ENCODE data around the gene LMNTD1.

Gene LMNTD1

DNA sequence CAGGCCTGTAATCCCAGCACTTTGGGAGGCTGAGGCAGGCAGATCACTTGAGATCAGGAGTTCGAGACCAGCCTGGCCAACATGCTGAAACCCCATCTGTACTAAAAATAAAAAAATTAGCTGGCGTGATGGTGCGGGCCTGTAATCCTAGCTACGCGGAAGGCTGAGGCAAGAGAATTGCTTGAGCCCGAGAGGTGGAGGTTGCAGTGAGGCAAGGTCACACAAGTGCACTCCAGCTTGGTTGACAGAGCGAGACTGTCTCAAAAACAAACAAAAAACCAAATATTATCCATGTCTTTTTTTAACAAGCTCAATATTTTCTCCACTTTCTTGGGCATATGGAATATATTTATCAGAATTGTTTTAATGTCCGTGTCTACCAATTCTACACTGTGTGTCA lies 89.6 kb downstream of the LMNTD1 start:
- Histone ChIP-seq H3K4me1 (ENCODE audit: control insufficient read depth, low read depth, low read length) (no peaks in the 10 kb centered on the region), H3K56ac (ENCODE audit: low read length) (no peak overlapping the region), H3K9ac (ENCODE audit: low read length) (no peak overlapping the region), H3K27ac (ENCODE audit: low read depth, low read length) (no peak overlapping the region), H2BK15ac (replicated peaks; ENCODE audit: low read depth) (no peak overlapping the region), H4K5ac (ENCODE audit: low read length) (no peak overlapping the region), H3K79me2 (ENCODE audit: control insufficient read depth, insufficient read depth, low read length) (no peaks in the 10 kb centered on the region), H3K4me3 (ENCODE audit: low read length) (no peak overlapping the region), H3K27me3 (ENCODE audit: insufficient read depth, low read length, poor library complexity) (no peaks in the 10 kb centered on the region), H3K36me3 (ENCODE audit: control insufficient read depth, insufficient read depth, low read length) (no peaks in the 10 kb centered on the region), H2BK5ac (ENCODE audit: low read length) (no peak overlapping the region), H2AK5ac (ENCODE audit: low read length) (no peak overlapping the region), H3K4ac (ENCODE audit: low read depth, low read length) (no peak overlapping the region), H2BK120ac (ENCODE audit: low read depth, low read length) (no peak overlapping the region), H4K8ac (ENCODE audit: low read depth, low read length) (no peak overlapping the region), H3K18ac (ENCODE audit: low read length) (no peak overlapping the region), H3K79me1 (ENCODE audit: low read length) (no peaks in the 10 kb centered on the region), H3K23ac (ENCODE audit: low read length) (no peak overlapping the region), H3K4me2 (ENCODE audit: low read length) (no peak overlapping the region)
- DNase-seq = no peak
- no CpG with 5 or more reads among the region's 8 CpGs for WGBS (ENCODE audit: extremely low coverage, insufficient coverage, low lambda C conversion rate)

DNA sequence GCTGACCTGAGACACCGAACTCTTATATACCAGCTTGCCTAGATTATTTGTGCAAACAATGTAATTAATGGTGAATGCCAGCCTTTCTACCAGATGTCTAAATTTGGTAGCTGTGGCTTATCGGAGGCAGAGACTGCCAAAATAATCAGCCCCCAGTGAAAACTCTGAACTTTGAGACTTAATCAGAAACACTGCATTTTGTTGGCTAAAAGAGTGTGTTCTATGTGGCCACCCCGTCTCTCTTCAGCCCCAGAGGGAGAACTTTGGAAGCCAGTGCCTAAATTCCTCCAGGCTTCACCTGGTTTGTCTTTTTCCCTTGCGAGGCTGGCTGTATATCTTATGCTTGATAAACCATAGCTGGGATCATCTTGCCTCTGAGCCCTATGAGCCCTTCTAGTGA lies 90.1 kb downstream of the LMNTD1 start:
- Histone ChIP-seq H3K4me2 (ENCODE audit: low read length) (no peak overlapping the region), H3K4ac (ENCODE audit: low read depth, low read length) (no peak overlapping the region), H3K4me1 (ENCODE audit: control insufficient read depth, low read depth, low read length) (no peaks in the 10 kb centered on the region), H2BK120ac (ENCODE audit: low read depth, low read length) (no peak overlapping the region), H3K79me2 (ENCODE audit: control insufficient read depth, insufficient read depth, low read length) (no peaks in the 10 kb centered on the region), H3K79me1 (ENCODE audit: low read length) (no peaks in the 10 kb centered on the region), H3K27me3 (ENCODE audit: insufficient read depth, low read length, poor library complexity) (no peaks in the 10 kb centered on the region), H3K23ac (ENCODE audit: low read length) (no peak overlapping the region), H2AK5ac (ENCODE audit: low read length) (no peak overlapping the region), H3K9ac (ENCODE audit: low read length) (no peak overlapping the region), H3K4me3 (ENCODE audit: low read length) (no peak overlapping the region), H3K56ac (ENCODE audit: low read length) (no peak overlapping the region), H2BK5ac (ENCODE audit: low read length) (no peak overlapping the region), H4K8ac (ENCODE audit: low read depth, low read length) (no peak overlapping the region), H4K5ac (ENCODE audit: low read length) (no peak overlapping the region), H3K27ac (ENCODE audit: low read depth, low read length) (no peak overlapping the region), H3K36me3 (ENCODE audit: control insufficient read depth, insufficient read depth, low read length) (no peaks in the 10 kb centered on the region), H2BK15ac (replicated peaks; ENCODE audit: low read depth) (no peak overlapping the region), H3K18ac (ENCODE audit: low read length) (no peak overlapping the region)
- no CpG with 5 or more reads among the region's 4 CpGs for WGBS (ENCODE audit: extremely low coverage, insufficient coverage, low lambda C conversion rate)
- DNase-seq = no peak

DNA sequence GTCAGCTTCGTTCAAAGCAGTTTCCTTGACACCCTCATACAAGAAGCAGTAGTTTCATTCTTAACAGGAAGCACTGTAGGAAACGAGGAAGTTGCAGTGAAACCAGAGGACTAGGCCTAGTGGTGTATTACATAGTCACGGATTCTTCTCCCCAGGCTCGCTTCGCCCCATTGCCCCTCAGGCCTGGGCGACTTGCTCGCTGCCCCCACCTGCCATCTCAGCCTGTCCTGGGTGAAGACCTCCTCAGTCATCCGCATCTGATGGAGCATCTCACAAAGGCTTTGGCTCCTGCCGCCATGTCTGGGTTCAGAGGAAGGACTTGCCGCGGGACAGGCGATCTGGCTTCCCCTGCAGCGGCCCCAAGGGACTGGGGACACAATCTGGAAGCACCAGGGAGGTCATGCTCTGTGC lies 93.5 kb downstream of the LMNTD1 start:
- no peak overlapping the region for H2BK15ac ChIP-seq (replicated peaks; ENCODE audit: low read depth)
- no peak for DNase-seq

DNA sequence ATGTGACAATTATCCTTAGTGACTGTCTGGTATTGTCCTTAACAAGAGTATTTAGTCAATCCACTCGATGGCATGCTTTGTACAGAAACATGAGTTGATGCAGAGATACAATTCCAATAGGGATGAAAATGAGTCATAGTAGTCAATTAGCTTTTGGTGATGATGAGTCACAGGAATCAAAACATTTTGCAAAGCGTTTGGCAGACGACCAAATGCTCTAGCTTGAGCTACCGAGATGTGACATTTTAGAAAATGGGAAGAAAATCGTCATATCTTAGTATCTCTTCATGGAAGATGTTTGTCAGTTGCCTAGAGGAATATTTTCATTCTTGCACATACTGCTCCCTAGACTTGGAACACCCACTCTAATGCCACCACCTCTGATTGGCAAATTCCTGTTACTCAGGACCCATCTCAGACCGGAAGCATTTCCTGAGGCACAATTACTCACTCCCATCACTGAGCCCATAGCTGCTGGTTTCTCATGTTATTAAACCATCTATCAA lies 95.0 kb downstream of the LMNTD1 start:
- Histone ChIP-seq H3K23ac (ENCODE audit: low read length) (no peak overlapping the region), H2BK120ac (ENCODE audit: low read depth, low read length) (no peak overlapping the region), H3K4me2 (ENCODE audit: low read length) (no peak overlapping the region), H3K27ac (ENCODE audit: low read depth, low read length) (no peak overlapping the region), H2BK5ac (ENCODE audit: low read length) (no peak overlapping the region), H3K36me3 (ENCODE audit: control insufficient read depth, insufficient read depth, low read length) (no peaks in the 10 kb centered on the region), H3K79me2 (ENCODE audit: control insufficient read depth, insufficient read depth, low read length) (no peaks in the 10 kb centered on the region), H2BK15ac (replicated peaks; ENCODE audit: low read depth) (no peak overlapping the region), H4K8ac (ENCODE audit: low read depth, low read length) (no peak overlapping the region), H3K56ac (ENCODE audit: low read length) (no peak overlapping the region), H3K4me1 (ENCODE audit: control insufficient read depth, low read depth, low read length) (no peaks in the 10 kb centered on the region), H3K18ac (ENCODE audit: low read length) (no peak overlapping the region), H3K4ac (ENCODE audit: low read depth, low read length) (no peak overlapping the region), H3K9ac (ENCODE audit: low read length) (no peak overlapping the region), H3K79me1 (ENCODE audit: low read length) (no peaks in the 10 kb centered on the region), H4K5ac (ENCODE audit: low read length) (no peak overlapping the region), H3K4me3 (ENCODE audit: low read length) (no peak overlapping the region), H2AK5ac (ENCODE audit: low read length) (no peak overlapping the region), H3K27me3 (ENCODE audit: insufficient read depth, low read length, poor library complexity) (no peaks in the 10 kb centered on the region)
- DNase-seq = no peak
- no CpG with 5 or more reads among the region's 6 CpGs for WGBS (ENCODE audit: extremely low coverage, insufficient coverage, low lambda C conversion rate)

More for the DNA sequence above, 93.5 kb downstream of the LMNTD1 start:
- Histone ChIP-seq H4K5ac (ENCODE audit: low read length) (no peak overlapping the region), H3K36me3 (ENCODE audit: control insufficient read depth, insufficient read depth, low read length) (no peaks in the 10 kb centered on the region), H3K27me3 (ENCODE audit: insufficient read depth, low read length, poor library complexity) (no peaks in the 10 kb centered on the region), H3K4ac (ENCODE audit: low read depth, low read length) (no peak overlapping the region), H3K27ac (ENCODE audit: low read depth, low read length) (no peak overlapping the region), H3K79me2 (ENCODE audit: control insufficient read depth, insufficient read depth, low read length) (no peaks in the 10 kb centered on the region), H3K79me1 (ENCODE audit: low read length) (no peaks in the 10 kb centered on the region), H3K4me1 (ENCODE audit: control insufficient read depth, low read depth, low read length) (no peaks in the 10 kb centered on the region), H2AK5ac (ENCODE audit: low read length) (no peak overlapping the region), H2BK120ac (ENCODE audit: low read depth, low read length) (no peak overlapping the region), H3K9ac (ENCODE audit: low read length) (no peak overlapping the region), H3K56ac (ENCODE audit: low read length) (no peak overlapping the region), H2BK5ac (ENCODE audit: low read length) (no peak overlapping the region), H3K4me3 (ENCODE audit: low read length) (no peak overlapping the region), H3K23ac (ENCODE audit: low read length) (no peak overlapping the region), H4K8ac (ENCODE audit: low read depth, low read length) (no peak overlapping the region), H3K18ac (ENCODE audit: low read length) (no peak overlapping the region), H3K4me2 (ENCODE audit: low read length) (no peak overlapping the region)
- no CpG with 5 or more reads among the region's 13 CpGs for WGBS (ENCODE audit: extremely low coverage, insufficient coverage, low lambda C conversion rate)

DNA sequence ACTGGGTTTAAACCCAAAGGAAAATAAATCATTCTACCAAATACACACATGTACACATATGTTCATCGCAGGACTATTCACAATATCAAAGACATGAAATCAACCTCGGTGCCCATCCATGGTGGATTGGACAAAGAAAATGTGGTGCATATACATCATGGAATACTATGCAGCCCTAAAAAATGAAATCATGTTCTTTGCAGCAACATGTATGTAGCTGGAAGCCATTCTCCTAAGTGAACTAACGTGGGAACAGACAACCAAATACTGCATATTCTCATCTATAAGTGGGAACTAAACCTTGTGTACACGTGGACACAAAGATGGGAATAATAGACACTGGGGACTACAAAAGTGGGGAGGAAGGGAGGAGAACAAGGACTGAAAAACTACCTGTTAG lies 96.6 kb downstream of the LMNTD1 start:
- DNase-seq = no peak
- H3K27me3 ChIP-seq (ENCODE audit: insufficient read depth, low read length, poor library complexity) = no peaks in the 10 kb centered on the region
- no peaks in the 10 kb centered on the region for H3K79me2 ChIP-seq (ENCODE audit: control insufficient read depth, insufficient read depth, low read length)
- no peak overlapping the region for H2BK15ac ChIP-seq (replicated peaks; ENCODE audit: low read depth)
- H2BK5ac ChIP-seq (ENCODE audit: low read length) = no peak overlapping the region
- no CpG with 5 or more reads among the region's 4 CpGs for WGBS (ENCODE audit: extremely low coverage, insufficient coverage, low lambda C conversion rate)
- H3K4me1 ChIP-seq (ENCODE audit: control insufficient read depth, low read depth, low read length) = no peaks in the 10 kb centered on the region
- H3K23ac ChIP-seq (ENCODE audit: low read length) = no peak overlapping the region
- no peak overlapping the region for H3K4ac ChIP-seq (ENCODE audit: low read depth, low read length)
- H3K4me2 ChIP-seq (ENCODE audit: low read length) = no peak overlapping the region
- H2BK120ac ChIP-seq (ENCODE audit: low read depth, low read length) = no peak overlapping the region
- no peak overlapping the region for H3K9ac ChIP-seq (ENCODE audit: low read length)
- H4K5ac ChIP-seq (ENCODE audit: low read length) = no peak overlapping the region
- no peaks in the 10 kb centered on the region for H3K36me3 ChIP-seq (ENCODE audit: control insufficient read depth, insufficient read depth, low read length)
- H2AK5ac ChIP-seq (ENCODE audit: low read length) = no peak overlapping the region
- no peak overlapping the region for H3K4me3 ChIP-seq (ENCODE audit: low read length)
- H4K8ac ChIP-seq (ENCODE audit: low read depth, low read length) = no peak overlapping the region
- H3K27ac ChIP-seq (ENCODE audit: low read depth, low read length) = no peak overlapping the region
- H3K18ac ChIP-seq (ENCODE audit: low read length) = no peak overlapping the region
- no peak overlapping the region for H3K56ac ChIP-seq (ENCODE audit: low read length)
- H3K79me1 ChIP-seq (ENCODE audit: low read length) = no peaks in the 10 kb centered on the region

DNA sequence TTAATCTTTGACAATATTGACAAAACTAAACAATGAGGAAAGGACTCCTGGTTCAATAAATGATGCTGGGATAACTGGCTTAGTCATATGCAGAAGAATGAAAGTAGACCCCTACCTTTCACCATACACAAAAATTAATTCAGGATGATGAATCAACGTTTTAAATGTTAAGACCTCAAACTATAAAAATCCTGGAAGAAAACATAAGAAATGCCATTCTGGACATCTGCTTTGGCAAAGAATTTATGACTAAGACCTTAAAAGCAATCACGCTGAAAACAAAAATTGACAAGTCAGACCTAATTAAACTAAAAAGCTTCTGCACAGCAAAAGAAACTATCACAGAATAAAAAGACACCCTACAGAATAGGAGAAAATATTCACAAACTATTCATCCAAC lies 97.4 kb downstream of the LMNTD1 start:
- no peak for DNase-seq
- no peaks in the 10 kb centered on the region for H3K79me2 ChIP-seq (ENCODE audit: control insufficient read depth, insufficient read depth, low read length)
- WGBS (ENCODE audit: extremely low coverage, insufficient coverage, low lambda C conversion rate) = no CpG with 5 or more reads among the region's 2 CpGs
- no peak overlapping the region for H3K4me2 ChIP-seq (ENCODE audit: low read length)
- no peaks in the 10 kb centered on the region for H3K4me1 ChIP-seq (ENCODE audit: control insufficient read depth, low read depth, low read length)
- no peak overlapping the region for H3K23ac ChIP-seq (ENCODE audit: low read length)
- no peak overlapping the region for H3K27ac ChIP-seq (ENCODE audit: low read depth, low read length)
- no peak overlapping the region for H3K18ac ChIP-seq (ENCODE audit: low read length)
- no peak overlapping the region for H2AK5ac ChIP-seq (ENCODE audit: low read length)
- H3K36me3 ChIP-seq (ENCODE audit: control insufficient read depth, insufficient read depth, low read length) = no peaks in the 10 kb centered on the region
- no peaks in the 10 kb centered on the region for H3K27me3 ChIP-seq (ENCODE audit: insufficient read depth, low read length, poor library complexity)
- no peak overlapping the region for H3K9ac ChIP-seq (ENCODE audit: low read length)
- H2BK15ac ChIP-seq (replicated peaks; ENCODE audit: low read depth) = no peak overlapping the region
- no peak overlapping the region for H4K5ac ChIP-seq (ENCODE audit: low read length)
- no peak overlapping the region for H2BK5ac ChIP-seq (ENCODE audit: low read length)
- H3K4me3 ChIP-seq (ENCODE audit: low read length) = no peak overlapping the region
- no peak overlapping the region for H3K4ac ChIP-seq (ENCODE audit: low read depth, low read length)
- H2BK120ac ChIP-seq (ENCODE audit: low read depth, low read length) = no peak overlapping the region
- H3K79me1 ChIP-seq (ENCODE audit: low read length) = no peaks in the 10 kb centered on the region
- H3K56ac ChIP-seq (ENCODE audit: low read length) = no peak overlapping the region
- no peak overlapping the region for H4K8ac ChIP-seq (ENCODE audit: low read depth, low read length)

Data from mesendoderm (in vitro differentiated cells).